Gastrocnemius medialis (tissue), 4 donors: ENCODE data around the gene EXD3.

Experiments used
- POLR2A ChIP-seq, 2 donors: fragments of 450-650 bp; IDR thresholded peaks; one replicate each; pipeline ENCODE4 v1.6.1; 2017; ENCODE audit warnings: antibody characterized with exemption in 2 of 2, mild to moderate bottlenecking in 2 of 2, moderate library complexity in 2 of 2
- TF ChIP-seq, protein P1 (sequence below), 5 experiments: fragments of 450-650 bp in 3 of 5; fragments of 200-600 bp in 2 of 5; sonication (generic) in 2 of 5; IDR thresholded peaks in 4 of 5; conservative IDR thresholded peaks in 1 of 5; 1 replicate in 4 of 5; 2 replicates in 1 of 5; pipeline ENCODE4 v1.5.1; 2016 to 2019; ENCODE audit warnings: antibody characterized with exemption in 5 of 5, mild to moderate bottlenecking in 3 of 5, moderate library complexity in 3 of 5

DNA sequence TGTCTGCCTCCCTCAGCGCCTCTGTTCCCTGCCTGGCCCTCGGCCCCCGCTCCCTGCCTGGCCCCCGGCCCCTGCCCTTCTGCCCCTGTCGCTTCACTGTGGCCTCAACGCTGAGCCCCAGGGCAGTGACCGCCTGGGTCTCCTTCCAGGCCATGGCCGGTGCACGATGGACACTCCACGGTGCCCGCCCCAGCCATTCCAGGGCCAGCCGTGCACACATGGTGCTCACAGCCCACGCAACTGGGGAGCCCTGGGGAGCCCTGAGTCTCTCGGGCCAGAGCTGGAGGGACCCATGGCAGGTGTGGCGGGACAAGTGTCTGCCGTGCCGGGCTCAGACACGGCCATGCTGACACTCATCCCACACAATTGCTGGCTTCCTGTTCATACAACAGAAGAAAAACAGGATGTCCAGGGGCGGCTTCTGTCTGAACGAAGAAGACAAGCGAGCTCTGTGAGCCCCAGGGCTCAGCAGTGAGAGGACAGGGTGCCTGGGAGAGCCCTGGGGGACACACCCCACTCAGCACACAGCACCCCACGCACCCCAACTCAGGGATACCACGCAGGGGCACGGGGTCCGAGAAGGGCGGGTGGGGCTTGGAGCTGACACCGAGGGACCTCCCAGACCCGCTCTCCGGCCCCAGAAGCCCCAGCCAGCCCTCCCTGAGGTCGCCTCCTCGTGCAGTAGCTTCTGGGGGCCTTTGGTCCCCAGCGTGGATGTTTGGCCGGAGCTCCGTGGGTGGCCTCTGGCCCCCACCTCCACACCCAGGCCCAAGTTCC lies 35.7 kb downstream of the EXD3 start:
- TF ChIP-seq, protein P1, sequence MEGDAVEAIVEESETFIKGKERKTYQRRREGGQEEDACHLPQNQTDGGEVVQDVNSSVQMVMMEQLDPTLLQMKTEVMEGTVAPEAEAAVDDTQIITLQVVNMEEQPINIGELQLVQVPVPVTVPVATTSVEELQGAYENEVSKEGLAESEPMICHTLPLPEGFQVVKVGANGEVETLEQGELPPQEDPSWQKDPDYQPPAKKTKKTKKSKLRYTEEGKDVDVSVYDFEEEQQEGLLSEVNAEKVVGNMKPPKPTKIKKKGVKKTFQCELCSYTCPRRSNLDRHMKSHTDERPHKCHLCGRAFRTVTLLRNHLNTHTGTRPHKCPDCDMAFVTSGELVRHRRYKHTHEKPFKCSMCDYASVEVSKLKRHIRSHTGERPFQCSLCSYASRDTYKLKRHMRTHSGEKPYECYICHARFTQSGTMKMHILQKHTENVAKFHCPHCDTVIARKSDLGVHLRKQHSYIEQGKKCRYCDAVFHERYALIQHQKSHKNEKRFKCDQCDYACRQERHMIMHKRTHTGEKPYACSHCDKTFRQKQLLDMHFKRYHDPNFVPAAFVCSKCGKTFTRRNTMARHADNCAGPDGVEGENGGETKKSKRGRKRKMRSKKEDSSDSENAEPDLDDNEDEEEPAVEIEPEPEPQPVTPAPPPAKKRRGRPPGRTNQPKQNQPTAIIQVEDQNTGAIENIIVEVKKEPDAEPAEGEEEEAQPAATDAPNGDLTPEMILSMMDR (IDR thresholded peaks at IDR 0.05 in 4 of 5, conservative IDR thresholded peaks at IDR 0.05 in 1 of 5), result no peak
- no peak for TF ChIP-seq POLR2A (IDR thresholded peaks at IDR 0.05)
